HG03095 (cell line): Measurements from ENCODE around the gene AQP12B.
"Not testable (repeated sequence)": the region's sequence is repeated elsewhere in the genome, so short reads cannot be mapped to it uniquely, and the experiment has no call there.

Experiments used
- ATAC-seq: cut with Tn5 transposase; IDR thresholded peaks from one replicate; pipeline ENCODE4 v1.9.1; 2021; ENCODE audit warnings: moderate library complexity; ENCODE audit not compliant: unreplicated experiment

The AQP12B gene

GRCh38 chr2:240682431-240683224 is at the start of gene AQP12B:
Gene AQP12B, minus strand, starts transcription at chr2:240682885. Its CDS starts 48 bp downstream, at chr2:240682837.
- not testable (repeated sequence) for ATAC-seq

GRCh38 chr2:240732184-240732583 is 49.5 kb upstream of the AQP12B start:
- no peak for ATAC-seq

- ATAC-seq = no peak
These were observed 48.5 kb upstream of the AQP12B start for GRCh38 chr2:240731178-240731545.

GRCh38 chr2:240730501-240731177 is 48.0 kb upstream of the AQP12B start:
- no peak for ATAC-seq

GRCh38 chr2:240728827-240729226 is 46.1 kb upstream of the AQP12B start:
- ATAC-seq = no peak

- no peak for ATAC-seq
These were observed 45.7 kb upstream of the AQP12B start for GRCh38 chr2:240728361-240728760.

GRCh38 chr2:240727913-240728312 is 45.2 kb upstream of the AQP12B start:
- ATAC-seq = no peak

- ATAC-seq = no peak
These were observed 44.8 kb upstream of the AQP12B start for GRCh38 chr2:240727439-240727838.

- no peak for ATAC-seq
These were observed 44.2 kb upstream of the AQP12B start for GRCh38 chr2:240726876-240727275.

GRCh38 chr2:240725671-240726070 is 43.0 kb upstream of the AQP12B start:
- no peak for ATAC-seq

GRCh38 chr2:240725266-240725665 is 42.6 kb upstream of the AQP12B start:
- ATAC-seq = no peak

GRCh38 chr2:240724431-240724830 is 41.7 kb upstream of the AQP12B start:
- no peak for ATAC-seq

- ATAC-seq = no peak
These were observed 41.2 kb upstream of the AQP12B start for GRCh38 chr2:240723851-240724250.

- no peak for ATAC-seq
These were observed 40.4 kb upstream of the AQP12B start for GRCh38 chr2:240722796-240723735.

GRCh38 chr2:240722376-240722775 is 39.7 kb upstream of the AQP12B start:
- ATAC-seq = no peak

- no peak for ATAC-seq
These were observed 39.0 kb upstream of the AQP12B start for GRCh38 chr2:240721596-240722180.

- ATAC-seq = no peak
These were observed 38.3 kb upstream of the AQP12B start for GRCh38 chr2:240720686-240721595.

GRCh38 chr2:240719676-240720545 is 37.2 kb upstream of the AQP12B start:
- no peak for ATAC-seq

GRCh38 chr2:240718896-240719490 is 36.3 kb upstream of the AQP12B start:
- ATAC-seq = no peak
